GM19351 (cell line): Measurements from ENCODE around the gene CCND1.

Source experiments
- ATAC-seq: cut with Tn5 transposase; IDR thresholded peaks from one replicate; pipeline ENCODE4 v1.9.1; 2021; ENCODE audit warnings: mild to moderate bottlenecking, moderate library complexity; ENCODE audit not compliant: unreplicated experiment

Gene CCND1

DNA sequence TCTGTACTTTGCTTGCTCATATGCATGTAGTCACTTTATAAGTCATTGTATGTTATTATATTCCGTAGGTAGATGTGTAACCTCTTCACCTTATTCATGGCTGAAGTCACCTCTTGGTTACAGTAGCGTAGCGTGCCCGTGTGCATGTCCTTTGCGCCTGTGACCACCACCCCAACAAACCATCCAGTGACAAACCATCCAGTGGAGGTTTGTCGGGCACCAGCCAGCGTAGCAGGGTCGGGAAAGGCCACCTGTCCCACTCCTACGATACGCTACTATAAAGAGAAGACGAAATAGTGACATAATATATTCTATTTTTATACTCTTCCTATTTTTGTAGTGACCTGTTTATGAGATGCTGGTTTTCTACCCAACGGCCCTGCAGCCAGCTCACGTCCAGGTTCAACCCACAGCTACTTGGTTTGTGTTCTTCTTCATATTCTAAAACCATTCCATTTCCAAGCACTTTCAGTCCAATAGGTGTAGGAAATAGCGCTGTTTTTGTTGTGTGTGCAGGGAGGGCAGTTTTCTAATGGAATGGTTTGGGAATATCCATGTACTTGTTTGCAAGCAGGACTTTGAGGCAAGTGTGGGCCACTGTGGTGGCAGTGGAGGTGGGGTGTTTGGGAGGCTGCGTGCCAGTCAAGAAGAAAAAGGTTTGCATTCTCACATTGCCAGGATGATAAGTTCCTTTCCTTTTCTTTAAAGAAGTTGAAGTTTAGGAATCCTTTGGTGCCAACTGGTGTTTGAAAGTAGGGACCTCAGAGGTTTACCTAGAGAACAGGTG lies 11.1 kb downstream of the CCND1 start:
- no peak for ATAC-seq

DNA sequence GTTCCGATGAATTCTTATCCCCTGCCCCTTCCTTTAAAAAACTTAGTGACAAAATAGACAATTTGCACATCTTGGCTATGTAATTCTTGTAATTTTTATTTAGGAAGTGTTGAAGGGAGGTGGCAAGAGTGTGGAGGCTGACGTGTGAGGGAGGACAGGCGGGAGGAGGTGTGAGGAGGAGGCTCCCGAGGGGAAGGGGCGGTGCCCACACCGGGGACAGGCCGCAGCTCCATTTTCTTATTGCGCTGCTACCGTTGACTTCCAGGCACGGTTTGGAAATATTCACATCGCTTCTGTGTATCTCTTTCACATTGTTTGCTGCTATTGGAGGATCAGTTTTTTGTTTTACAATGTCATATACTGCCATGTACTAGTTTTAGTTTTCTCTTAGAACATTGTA lies 12.0 kb downstream of the CCND1 start:
- ATAC-seq, result no peak

DNA sequence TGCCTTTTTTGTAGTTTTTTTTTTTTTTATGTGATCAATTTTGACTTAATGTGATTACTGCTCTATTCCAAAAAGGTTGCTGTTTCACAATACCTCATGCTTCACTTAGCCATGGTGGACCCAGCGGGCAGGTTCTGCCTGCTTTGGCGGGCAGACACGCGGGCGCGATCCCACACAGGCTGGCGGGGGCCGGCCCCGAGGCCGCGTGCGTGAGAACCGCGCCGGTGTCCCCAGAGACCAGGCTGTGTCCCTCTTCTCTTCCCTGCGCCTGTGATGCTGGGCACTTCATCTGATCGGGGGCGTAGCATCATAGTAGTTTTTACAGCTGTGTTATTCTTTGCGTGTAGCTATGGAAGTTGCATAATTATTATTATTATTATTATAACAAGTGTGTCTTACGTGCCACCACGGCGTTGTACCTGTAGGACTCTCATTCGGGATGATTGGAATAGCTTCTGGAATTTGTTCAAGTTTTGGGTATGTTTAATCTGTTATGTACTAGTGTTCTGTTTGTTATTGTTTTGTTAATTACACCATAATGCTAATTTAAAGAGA lies 12.5 kb downstream of the CCND1 start:
- ATAC-seq, result no peak

DNA sequence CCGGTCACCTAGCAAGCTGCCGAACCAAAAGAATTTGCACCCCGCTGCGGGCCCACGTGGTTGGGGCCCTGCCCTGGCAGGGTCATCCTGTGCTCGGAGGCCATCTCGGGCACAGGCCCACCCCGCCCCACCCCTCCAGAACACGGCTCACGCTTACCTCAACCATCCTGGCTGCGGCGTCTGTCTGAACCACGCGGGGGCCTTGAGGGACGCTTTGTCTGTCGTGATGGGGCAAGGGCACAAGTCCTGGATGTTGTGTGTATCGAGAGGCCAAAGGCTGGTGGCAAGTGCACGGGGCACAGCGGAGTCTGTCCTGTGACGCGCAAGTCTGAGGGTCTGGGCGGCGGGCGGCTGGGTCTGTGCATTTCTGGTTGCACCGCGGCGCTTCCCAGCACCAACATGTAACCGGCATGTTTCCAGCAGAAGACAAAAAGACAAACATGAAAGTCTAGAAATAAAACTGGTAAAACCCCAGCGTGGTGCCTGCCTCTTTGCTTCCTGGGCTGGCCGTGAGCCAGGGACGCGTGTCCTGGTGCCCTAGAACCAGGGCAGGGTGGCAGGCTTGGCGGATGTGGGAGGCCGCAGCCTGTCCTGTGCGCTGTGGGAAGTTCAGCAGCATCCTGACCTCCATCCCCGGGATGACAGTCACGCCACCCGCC lies 13.2 kb downstream of the CCND1 start:
- ATAC-seq, result no peak

DNA sequence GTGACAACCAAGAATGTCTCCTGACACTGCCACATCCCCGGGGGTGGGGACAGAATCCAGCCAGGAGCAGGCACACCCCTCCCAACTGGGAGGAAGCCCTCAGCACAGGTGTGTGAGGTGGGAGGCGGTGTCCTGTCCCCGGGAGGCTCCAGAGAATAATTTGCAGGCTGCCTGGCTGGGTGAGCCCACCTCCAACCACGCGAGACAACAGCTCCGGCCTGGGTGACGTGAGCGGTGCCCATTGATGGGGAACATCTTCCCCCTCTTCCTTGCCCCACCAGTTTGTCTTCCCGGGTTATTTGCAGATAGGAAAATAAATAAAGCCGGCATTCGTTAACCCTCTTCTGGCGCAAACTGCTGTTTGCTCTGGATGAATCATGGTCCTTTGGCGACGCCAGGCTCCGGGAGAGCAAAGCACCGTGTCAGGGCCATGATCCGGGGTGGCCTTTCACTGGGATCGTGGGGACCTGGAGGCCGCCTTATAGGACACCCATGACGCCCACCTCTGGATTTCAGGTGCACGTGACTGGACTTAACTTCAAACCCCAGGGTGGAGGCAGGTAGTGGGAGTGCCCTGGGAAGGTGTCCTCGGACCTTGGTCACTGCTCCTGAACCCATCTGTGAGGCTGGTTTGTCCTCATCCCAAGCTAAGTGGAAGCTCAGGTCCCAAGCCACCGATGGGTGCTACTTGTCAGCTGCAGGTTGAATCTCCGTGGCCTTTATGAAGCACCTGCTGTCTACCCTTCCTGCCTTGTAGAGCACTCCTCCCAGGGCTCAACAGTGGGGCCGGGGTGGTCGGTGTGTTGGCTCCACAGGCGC lies 13.9 kb downstream of the CCND1 start:
- ATAC-seq, result no peak

DNA sequence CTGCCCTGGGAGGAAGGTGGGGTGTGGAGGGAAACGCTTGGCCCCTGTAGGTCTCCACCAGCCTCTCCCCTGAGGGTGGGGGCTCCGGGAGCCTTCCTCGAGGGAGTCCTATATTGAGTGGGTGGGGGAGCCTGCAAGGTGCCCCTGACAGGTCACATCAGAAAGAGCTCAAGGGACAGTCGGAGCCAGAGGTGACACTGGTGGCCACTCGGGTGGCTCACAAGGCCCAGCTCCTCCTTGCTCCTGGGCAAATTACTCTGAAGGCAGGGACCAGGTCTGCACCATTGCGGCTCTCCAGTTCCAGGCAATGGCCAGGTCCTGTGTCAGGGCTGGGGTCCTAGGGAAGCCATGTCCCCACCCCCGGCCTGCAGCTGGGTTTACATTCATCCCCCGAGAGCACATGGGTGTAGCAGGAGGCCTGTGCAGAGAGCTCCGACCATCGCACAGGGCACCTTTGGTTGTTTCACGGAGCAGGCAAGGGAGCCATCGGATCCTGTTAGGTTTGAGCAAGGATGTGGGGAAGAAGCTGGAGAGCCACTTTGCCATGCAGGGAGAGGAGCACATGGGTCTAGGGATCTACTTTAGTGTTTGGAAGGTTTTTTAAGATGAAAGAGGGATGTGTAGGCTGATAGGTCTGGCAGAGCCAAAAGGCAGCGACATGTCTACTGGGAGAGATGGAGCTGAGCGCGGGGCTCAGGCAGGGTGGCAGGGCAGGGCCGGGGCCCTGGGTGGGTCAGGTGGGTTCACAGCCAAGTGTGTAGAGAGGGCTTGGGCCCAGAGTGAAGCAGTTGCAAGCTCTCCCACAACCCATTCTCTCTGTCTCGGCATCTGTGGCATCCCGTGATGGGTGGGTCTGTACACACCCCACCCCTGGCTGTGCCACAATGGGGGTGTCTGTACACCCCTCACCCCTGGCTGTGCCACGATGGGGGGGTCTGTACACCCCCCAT lies 14.8 kb downstream of the CCND1 start:
- no peak for ATAC-seq

DNA sequence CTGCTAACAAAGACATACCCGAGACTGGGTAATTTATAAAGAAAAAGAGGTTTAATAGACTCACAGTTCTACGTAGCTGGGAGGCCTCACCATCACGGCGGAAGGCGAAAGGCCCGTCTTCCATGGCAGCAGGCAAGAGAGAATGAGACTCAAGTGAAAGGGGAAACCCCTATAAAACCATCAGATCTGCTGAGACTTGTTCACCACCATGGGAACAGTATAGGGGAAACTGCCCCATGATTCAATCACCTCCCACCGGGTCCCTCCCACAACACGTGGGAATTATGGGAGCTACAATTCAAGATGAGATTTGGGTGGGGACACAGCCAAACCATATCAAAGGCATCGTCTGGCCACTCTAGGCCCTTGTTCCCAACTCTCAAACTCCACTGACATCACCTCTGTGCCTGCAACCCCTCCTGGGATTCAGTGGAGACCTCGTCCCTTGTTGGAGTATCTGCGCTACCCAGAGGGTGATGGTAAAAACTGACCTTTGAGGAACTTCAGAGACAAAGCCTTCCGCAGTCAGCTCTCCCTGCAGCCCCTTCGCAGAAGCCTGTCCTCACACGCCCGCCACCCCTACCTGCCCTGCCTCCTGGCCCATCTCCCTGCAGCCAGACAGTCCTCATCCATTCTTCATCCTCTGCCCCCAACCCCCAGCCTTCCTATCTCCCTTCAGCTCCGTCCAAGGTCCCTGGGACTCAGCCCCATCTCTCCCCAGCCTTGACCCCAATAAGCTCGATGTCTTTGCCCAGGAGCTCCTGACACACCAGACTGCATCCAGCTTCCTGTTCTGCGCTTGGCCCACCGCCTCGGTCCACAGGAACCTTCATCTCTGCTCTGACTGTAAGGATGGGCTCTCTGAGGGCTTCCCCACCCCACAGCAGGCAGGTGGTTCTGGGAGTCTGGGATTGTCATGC lies 15.8 kb downstream of the CCND1 start:
- no peak for ATAC-seq

DNA sequence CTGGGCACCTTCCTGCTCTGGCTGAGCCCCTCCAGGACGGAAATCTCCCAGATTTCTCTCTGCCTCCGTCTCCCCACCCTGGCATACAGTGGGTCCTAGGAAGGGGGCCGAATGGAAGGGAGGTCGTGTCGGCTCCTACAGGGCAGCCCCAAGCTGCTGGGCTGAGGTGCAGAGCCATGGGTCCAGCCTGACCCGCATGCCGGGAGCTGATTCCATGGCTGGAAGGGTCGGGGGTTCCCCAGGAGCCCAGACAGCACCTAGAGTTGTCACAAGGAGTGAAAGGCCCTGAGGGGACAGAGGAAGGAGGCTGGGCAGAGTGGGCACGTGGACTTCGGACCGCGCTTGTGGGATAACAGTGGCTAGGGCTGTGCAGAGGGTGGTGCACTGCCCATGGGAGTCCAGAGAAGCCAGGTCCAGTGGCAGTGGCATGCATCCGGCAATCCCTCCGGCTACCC lies 16.5 kb downstream of the CCND1 start:
- no peak for ATAC-seq

DNA sequence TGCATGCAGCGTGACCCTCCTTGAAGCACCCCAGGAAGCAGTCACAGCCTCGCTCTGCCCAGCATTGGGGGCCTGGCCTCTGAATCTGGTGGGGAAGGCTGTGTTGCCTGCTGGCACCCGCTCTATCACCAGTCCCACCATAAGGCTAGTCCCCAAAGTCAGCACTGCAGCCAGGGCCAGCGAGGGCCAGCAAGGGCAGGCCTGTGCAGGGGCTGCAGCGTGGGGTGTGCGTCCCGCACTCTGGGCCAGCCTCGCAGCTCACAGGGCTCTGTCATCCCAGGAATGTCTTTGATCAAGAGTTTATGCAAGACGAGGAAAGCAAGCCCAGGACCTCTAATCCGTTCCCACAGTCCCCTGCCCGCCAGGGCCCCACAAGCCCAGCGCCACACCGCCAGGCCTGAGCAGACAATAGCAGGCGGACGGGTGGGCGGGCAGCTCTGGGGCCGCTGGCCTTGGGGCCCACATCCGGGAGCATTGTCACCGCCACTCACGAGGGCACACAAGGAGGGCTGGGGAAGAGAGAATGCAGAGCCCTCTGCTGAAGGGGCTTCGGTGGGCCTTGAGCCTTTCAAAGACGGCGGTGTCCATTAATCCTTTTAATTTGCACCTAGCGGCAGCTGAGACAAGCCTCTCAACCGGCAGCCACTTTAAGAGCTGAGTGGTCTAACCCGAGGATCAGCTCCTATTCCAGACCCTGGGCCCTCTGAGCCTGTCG lies 17.1 kb downstream of the CCND1 start:
- ATAC-seq, result no peak

DNA sequence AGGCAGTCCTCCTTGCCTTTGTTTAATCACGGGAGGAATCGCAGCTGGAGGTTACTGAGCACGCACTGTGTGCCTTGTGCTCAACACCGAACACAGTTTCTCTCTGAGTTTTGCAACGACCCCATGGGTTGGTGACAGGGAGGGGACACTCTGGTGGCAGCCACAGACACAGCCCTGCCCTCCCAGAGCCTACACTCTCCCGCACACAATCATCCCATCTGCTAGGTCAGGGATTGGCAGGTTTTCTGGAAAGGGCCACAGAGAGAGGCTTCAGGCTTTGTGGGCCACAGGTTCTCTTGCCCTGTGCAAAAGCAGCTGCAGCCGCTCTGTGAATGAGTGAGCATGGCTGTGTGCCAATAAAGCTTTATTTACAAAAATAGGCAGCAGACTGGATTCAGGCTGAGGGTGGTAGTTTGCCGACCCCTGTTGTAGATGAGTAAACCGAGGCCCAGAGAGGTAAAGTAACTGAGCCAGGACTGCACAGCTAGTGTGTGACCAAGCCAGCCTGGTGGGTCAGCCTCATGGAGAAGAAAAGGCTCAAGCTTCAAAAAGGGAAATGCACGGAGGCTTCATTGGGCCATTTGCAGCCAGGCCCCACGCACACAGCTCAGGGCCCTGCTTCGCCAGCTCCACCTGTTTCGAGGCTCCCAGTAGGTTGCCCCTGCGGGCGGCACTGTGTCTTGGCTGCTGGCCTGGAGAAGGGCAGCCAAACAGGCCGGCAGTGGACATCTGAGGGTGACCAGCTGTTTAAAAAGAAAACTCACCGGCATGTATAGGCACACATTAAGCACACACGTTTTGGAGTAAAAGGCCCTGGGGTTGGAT lies 17.9 kb downstream of the CCND1 start:
- no peak for ATAC-seq

DNA sequence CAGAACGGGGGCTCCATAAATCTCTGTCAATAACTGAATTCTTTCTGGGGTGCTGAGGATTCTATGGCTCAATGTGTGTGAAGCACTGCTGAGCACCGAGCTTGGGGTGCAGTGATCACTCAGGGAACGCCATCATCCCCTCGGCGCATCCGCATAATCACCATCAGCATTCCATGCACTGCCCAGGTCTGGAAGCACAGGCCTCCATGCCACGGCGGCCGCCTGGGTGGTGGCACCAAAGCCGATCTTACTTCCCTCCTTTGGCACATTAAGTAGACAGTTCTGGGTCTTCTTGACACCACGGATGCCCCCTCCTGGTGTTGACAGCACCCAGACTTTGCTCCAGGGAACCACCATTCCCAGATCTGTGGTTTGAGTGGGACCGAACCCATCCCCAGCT lies 18.6 kb downstream of the CCND1 start:
- no peak for ATAC-seq

DNA sequence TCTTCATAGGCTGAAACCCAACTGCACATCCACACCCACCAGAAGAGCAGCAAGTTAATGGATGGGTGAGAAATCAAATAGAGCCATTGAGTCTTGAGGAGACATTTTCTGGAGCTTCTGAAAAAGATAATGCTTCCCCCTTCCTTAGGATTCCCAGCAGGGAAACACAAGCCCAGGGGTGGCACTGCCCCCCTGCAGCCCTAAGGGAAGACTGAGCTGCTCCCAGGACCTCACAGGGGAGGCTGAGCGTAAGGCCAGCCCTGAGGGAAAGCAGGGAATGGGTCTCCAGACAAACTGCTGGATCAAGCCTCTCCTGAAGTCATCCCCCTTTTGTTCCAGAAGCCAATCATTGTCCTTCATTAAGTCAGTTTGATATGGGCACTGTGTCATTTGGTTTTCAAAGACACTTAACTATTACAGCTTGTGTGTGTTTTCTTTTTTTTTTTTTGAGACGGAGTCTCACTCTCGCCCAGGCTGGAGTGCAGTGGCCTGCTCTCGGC lies 19.1 kb downstream of the CCND1 start:
- ATAC-seq, result no peak

DNA sequence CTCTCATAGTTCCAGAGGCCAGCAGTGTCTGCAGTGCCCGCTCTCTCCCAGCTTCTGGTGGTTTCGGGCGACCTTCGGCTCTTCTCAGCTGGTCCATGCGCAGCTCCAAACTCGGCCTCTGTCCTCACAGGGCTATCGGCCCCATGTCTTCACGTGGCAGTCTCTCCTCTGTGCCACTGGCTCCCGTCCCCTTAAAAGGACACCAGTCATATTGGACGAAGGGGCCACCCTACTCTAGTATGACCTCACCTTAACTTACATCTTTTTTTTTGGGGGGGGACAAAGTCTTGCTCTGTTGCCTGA lies 20.4 kb downstream of the CCND1 start:
- no peak for ATAC-seq

DNA sequence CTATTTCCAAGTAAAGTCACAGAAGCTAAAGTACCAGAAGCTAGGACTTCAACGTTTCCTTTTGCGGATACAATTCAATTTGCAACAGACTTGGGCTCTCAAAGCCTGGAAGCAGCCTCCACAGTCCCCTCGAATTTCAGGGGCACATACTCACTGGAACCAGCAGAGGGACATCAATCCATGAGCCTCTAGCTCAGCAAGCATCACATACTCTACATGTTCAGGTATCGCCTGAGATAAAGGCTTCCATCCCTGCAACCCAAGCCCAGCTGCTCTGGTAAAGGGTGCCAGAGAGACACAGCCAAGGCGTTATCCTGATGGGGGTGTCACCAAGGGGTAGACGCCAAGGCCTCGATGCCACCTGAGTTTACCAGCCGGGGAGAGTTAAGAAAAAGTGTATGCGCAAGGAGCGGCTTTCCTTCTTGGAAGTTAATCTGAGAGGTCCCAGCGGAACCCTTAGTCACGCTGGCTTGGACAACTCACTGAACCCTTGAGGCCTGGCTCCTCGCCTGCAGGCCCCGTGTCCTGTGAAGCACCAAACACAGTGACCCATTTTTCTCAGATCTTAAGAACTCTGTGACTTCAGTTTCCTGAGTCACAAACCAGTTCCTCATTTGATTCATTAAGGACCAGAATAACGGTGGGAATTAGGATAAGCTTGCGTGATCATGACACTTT lies 21.2 kb downstream of the CCND1 start:
- ATAC-seq, result no peak

DNA sequence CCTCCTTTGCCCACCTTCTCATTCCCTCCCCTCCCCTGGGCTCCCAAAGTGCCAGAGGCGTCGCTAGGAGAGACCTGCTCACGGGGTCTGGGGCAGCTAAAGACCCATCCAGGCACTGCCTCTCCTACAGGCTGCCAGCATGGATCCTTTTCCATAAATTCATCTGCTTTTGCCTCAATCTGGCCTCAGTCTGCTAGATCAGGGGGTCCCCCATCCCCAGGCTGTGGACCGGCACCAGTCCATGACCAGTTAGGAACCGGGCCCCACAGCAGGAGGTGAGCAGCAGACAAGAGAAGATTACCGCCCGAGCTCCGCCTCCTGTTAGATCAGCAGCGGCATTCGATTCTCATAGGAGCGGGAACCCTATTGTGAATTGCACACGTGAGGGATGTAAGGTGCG lies 21.9 kb downstream of the CCND1 start:
- ATAC-seq, result no peak

DNA sequence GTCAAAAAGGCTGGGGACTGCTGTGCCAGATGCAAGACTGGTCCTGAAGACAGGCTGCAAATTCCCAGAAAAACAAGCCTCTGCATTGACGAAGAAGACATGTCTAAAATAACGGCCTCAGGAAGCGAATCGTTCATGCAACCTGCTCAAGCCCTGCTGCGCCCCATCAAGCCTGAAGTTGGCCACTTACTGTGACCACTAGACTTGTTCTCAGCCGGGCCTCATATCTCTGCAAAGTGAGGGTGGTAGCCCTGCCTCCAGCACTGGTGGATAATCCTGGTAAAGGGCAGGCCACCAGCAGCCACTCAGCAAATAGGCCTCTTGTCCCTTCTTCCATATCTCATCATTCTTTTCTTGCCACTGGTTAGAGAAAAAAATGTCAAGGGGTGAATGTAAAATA lies 22.4 kb downstream of the CCND1 start:
- ATAC-seq, result no peak

DNA sequence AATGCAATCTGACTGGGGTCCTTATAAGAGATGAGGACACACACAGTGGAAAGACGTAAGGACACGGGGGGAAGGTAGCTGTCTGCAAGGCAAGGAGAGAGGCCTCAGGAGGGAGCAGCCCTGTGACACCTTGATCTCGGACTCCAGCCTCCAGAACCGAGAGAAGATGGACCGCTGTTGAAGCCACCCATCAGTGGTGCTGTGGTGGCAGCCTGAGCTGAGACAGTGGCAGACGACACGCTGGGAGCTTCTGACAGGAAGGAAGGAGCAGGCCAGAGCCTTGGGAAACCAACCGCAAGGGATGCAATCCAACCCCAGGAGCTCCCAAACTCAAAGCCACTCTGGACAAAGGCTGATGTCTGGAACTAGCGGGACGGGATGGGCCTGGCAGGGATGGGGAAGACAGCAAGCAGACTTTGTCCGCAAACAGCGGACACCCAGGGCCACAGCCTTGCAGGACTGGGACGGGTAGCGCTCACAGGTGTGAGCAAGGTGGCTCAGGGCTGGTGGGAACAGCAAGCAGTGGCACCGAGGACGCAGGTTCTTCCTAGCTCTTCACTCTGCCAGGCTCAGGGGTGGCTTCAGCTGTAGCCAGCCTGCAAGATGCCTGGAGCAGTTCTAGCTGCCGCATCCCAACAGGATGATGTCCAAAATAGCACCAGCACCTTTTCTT lies 23.3 kb downstream of the CCND1 start:
- no peak for ATAC-seq
